Central memory CD4-positive, alpha-beta T cell (primary cell): Measurements from ENCODE around the gene SLC9C1.

Experiments used
- DNase-seq: peaks from one replicate; pipeline ENCODE4 v3.0.0; 2022

SLC9C1 gene

GRCh38 chr3:112129925-112130637 lies 163.9 kb downstream of the SLC9C1 start:
- DNase-seq, result no peak

GRCh38 chr3:112128843-112129727 lies 164.9 kb downstream of the SLC9C1 start:
- DNase-seq, result peak; percentile 82

GRCh38 chr3:112127522-112128494 lies 166.2 kb downstream of the SLC9C1 start:
- DNase-seq, result no peak

GRCh38 chr3:112126511-112126911 lies 167.5 kb downstream of the SLC9C1 start:
- DNase-seq, result no peak

- no peak for DNase-seq
These were observed 169.0 kb downstream of the SLC9C1 start for GRCh38 chr3:112124907-112125607.

GRCh38 chr3:112123548-112123947 lies 170.5 kb downstream of the SLC9C1 start:
- DNase-seq, result no peak

- no peak for DNase-seq
These were observed 171.1 kb downstream of the SLC9C1 start for GRCh38 chr3:112122870-112123269.

GRCh38 chr3:112121577-112122547 lies 172.2 kb downstream of the SLC9C1 start:
- DNase-seq, result no peak

- DNase-seq, result no peak
These were observed 173.8 kb downstream of the SLC9C1 start for GRCh38 chr3:112119962-112120836.

GRCh38 chr3:112117841-112118571 lies 176.0 kb downstream of the SLC9C1 start:
- DNase-seq, result no peak

GRCh38 chr3:112117415-112117814 lies 176.6 kb downstream of the SLC9C1 start:
- DNase-seq, result no peak

GRCh38 chr3:112116748-112117186 lies 177.2 kb downstream of the SLC9C1 start:
- DNase-seq, result no peak

GRCh38 chr3:112115806-112116383 lies 178.1 kb downstream of the SLC9C1 start:
- DNase-seq, result no peak

GRCh38 chr3:112115161-112115739 lies 178.8 kb downstream of the SLC9C1 start:
- no peak for DNase-seq

GRCh38 chr3:112114576-112115160 lies 179.3 kb downstream of the SLC9C1 start:
- DNase-seq, result no peak

- DNase-seq, result peak; percentile 61
These were observed 182.1 kb downstream of the SLC9C1 start for GRCh38 chr3:112111785-112112402.

- no peak for DNase-seq
These were observed 184.7 kb downstream of the SLC9C1 start for GRCh38 chr3:112109322-112109721.
